HCT116 (cell line): ENCODE data around the gene NFIC. TPM values are rescaled to one million over a fixed set of nuclear protein-coding genes. Genes with fewer than 3 reads are reported as not detected.

Source experiments
- ATAC-seq: fragments of 200-7000 bp; cut with Tn5 transposase; 2 replicates; pipeline ENCODE4 v1.9.1; 2020; ENCODE audit warnings: mild to moderate bottlenecking, moderate library complexity
- BruUV-seq: library from RNA; stranded (reverse); fragments of 400-500 nt; replicated peaks from 2 replicates; lab custom pipeline; 2021; lab: Mats Ljungman, UMichigan
- CTCF ChIA-PET: fragments of 300-600 bp; sonication (Branson Sonifier 250); formaldehyde crosslinking; loops from one replicate; lab custom pipeline; 2021; ENCODE audit warnings: antibody characterized with exemption; lab: Charles Lee
- POLR2A ChIA-PET: fragments of 300-600, 350-600 bp; sonication (Branson Sonifier 250); formaldehyde crosslinking; loops from one replicate; lab custom pipeline; 2021; ENCODE audit warnings: antibody characterized with exemption; lab: Charles Lee
- RAD21 ChIA-PET, 2 experiments: fragments of 300-600 bp; sonication (Branson Sonifier 250); formaldehyde crosslinking; loops; one replicate each; lab custom pipeline; 2023; ENCODE audit warnings: low total read pairs in 2 of 2; ENCODE audit not compliant: uncharacterized antibody in 2 of 2, unreplicated experiment in 2 of 2, low non-redundant PET in 1 of 2; lab: Charles Lee
- DNase-seq: peaks from one replicate; pipeline ENCODE4 v3.0.0-alpha.2; 2010; ENCODE audit warnings: low read depth, low spot score
- H2AFZ ChIP-seq: fragments of 200-600 bp; shearing (Covaris generic), sonication (generic); 2 replicates; pipeline ENCODE4 v1.6.1; 2017; ENCODE audit warnings: low read depth, mixed run types, mixed read lengths, antibody characterized with exemption, low read length; ENCODE audit not compliant: poor library complexity, severe bottlenecking
- H3K27ac ChIP-seq: 2 replicates; pipeline ENCODE4 v1.5.1; 2012; ENCODE audit warnings: low read depth, low read length
- H3K27me3 ChIP-seq: fragments of 200-600 bp; sonication (generic); 2 replicates; pipeline ENCODE4 v1.6.1; 2016; ENCODE audit warnings: mixed run types, low read length, mixed read lengths; ENCODE audit not compliant: insufficient read depth
- H3K36me3 ChIP-seq, 2 experiments: fragments of 200-500 bp in 1 of 2; fragments of 200-600 bp in 1 of 2; sonication (Bioruptor generic) in 1 of 2; sonication (generic) in 1 of 2; 2 replicates each; pipeline versions ENCODE4 v1.5.1 to v1.6.1; 2014 to 2016; ENCODE audit warnings: low read length in 2 of 2, inconsistent platforms in 1 of 2, mixed read lengths in 1 of 2, mixed run types in 1 of 2; ENCODE audit not compliant: insufficient read depth in 2 of 2, control insufficient read depth in 1 of 2
- H3K4me1 ChIP-seq, 2 experiments: fragments of 200-600 bp in 1 of 2; sonication (generic) in 1 of 2; 2 replicates each; pipeline versions ENCODE4 v1.5.1 to v1.6.1; 2012 to 2017; ENCODE audit warnings: low read length in 2 of 2, inconsistent platforms in 1 of 2, mild to moderate bottlenecking in 1 of 2, mixed read lengths in 1 of 2, mixed run types in 1 of 2, moderate library complexity in 1 of 2; ENCODE audit not compliant: insufficient read depth in 2 of 2, control insufficient read depth in 1 of 2
- H3K4me2 ChIP-seq: fragments of 200-600 bp; sonication (generic); 2 replicates; pipeline ENCODE4 v1.6.1; 2017; ENCODE audit warnings: mixed run types, low read length, mixed read lengths
- H3K4me3 ChIP-seq, 2 experiments: fragments of 200-600 bp in 1 of 2; sonication (generic) in 1 of 2; replicated peaks in 1 of 2; 2 replicates each; pipeline ENCODE4 v1.5.1; 2011 to 2016; ENCODE audit warnings: low read length in 2 of 2, control low read depth in 1 of 2, low read depth in 1 of 2, mild to moderate bottlenecking in 1 of 2, mixed read lengths in 1 of 2, mixed run types in 1 of 2
- H3K79me2 ChIP-seq: fragments of 200-600 bp; sonication (generic); 2 replicates; pipeline ENCODE4 v1.6.1; 2017; ENCODE audit warnings: mild to moderate bottlenecking, mixed run types, low read length, moderate library complexity, mixed read lengths; ENCODE audit not compliant: insufficient read depth
- H3K9ac ChIP-seq: fragments of 200-600 bp; sonication (generic); 2 replicates; pipeline ENCODE4 v1.6.1; 2016; ENCODE audit warnings: low read length, mixed read lengths
- H3K9me2 ChIP-seq: fragments of 200-600 bp; sonication (generic), shearing (Covaris generic); 2 replicates; pipeline ENCODE4 v1.6.1; 2017; ENCODE audit warnings: mixed run types, mild to moderate bottlenecking, moderate library complexity; ENCODE audit not compliant: insufficient read depth
- H3K9me3 ChIP-seq, 2 experiments: fragments of 200-500 bp in 1 of 2; fragments of 200-600 bp in 1 of 2; sonication (Bioruptor generic) in 1 of 2; sonication (generic) in 1 of 2; 2 replicates each; pipeline ENCODE4 v1.6.1; 2014 to 2017; ENCODE audit warnings: low read length in 2 of 2, mixed read lengths in 2 of 2, inconsistent platforms in 1 of 2, low read depth in 1 of 2, mild to moderate bottlenecking in 1 of 2, mixed run types in 1 of 2, moderate library complexity in 1 of 2; ENCODE audit not compliant: control insufficient read depth in 1 of 2, insufficient read depth in 1 of 2
- H4K20me1 ChIP-seq: fragments of 200-600 bp; sonication (generic), shearing (Covaris generic); 2 replicates; pipeline ENCODE4 v1.6.1; 2017; ENCODE audit warnings: mixed run types, mild to moderate bottlenecking, moderate library complexity; ENCODE audit not compliant: insufficient read depth
- CEBPB ChIP-seq: IDR thresholded peaks from 2 replicates; pipeline ENCODE4 v1.6.1; 2012; ENCODE audit warnings: low read depth
- CTCF ChIP-seq, 3 experiments: fragments of 200-600 bp in 1 of 3; sonication (generic) in 1 of 3; IDR thresholded peaks in 2 of 3; conservative IDR thresholded peaks in 1 of 3; 2 replicates each; pipeline ENCODE4 v1.5.1; 2012 to 2017; ENCODE audit warnings: low read depth in 2 of 3, low read length in 2 of 3, antibody characterized with exemption in 1 of 3, borderline replicate concordance in 1 of 3, control low read depth in 1 of 3, mild to moderate bottlenecking in 1 of 3, mixed read lengths in 1 of 3, mixed run types in 1 of 3, moderate library complexity in 1 of 3; ENCODE audit not compliant: insufficient read depth in 1 of 3
- EGR1 ChIP-seq: IDR thresholded peaks from 2 replicates; pipeline ENCODE4 v1.6.1; 2012; ENCODE audit warnings: low read depth
- ELF1 ChIP-seq: IDR thresholded peaks from 2 replicates; pipeline ENCODE4 v1.6.1; 2012; ENCODE audit warnings: low read depth, borderline replicate concordance
- EZH2 ChIP-seq: fragments of 200-600 bp; sonication (generic); IDR thresholded peaks from 2 replicates; pipeline ENCODE4 v1.6.1; 2017; ENCODE audit warnings: antibody characterized with exemption, mixed run types
- JUND ChIP-seq: IDR thresholded peaks from 2 replicates; pipeline ENCODE4 v1.6.1; 2012
- POLR2AphosphoS5 ChIP-seq: IDR thresholded peaks from 2 replicates; pipeline ENCODE4 v1.6.1; 2011; ENCODE audit warnings: mild to moderate bottlenecking, low read depth, low read length, moderate library complexity
- RAD21 ChIP-seq: IDR thresholded peaks from 2 replicates; pipeline ENCODE4 v1.6.1; 2012; ENCODE audit warnings: low read depth, mild to moderate bottlenecking
- SIN3A ChIP-seq: IDR thresholded peaks from 2 replicates; pipeline ENCODE4 v1.6.1; 2012; ENCODE audit warnings: low read depth
- TCF7L2 ChIP-seq: IDR thresholded peaks from 2 replicates; pipeline ENCODE4 v1.7.0; 2011; ENCODE audit warnings: borderline replicate concordance, inconsistent platforms; ENCODE audit not compliant: insufficient read depth, insufficient read length; ENCODE audit errors: extremely low read depth
- YY1 ChIP-seq: IDR thresholded peaks from 2 replicates; pipeline ENCODE4 v1.6.1; 2011; ENCODE audit warnings: low read length, low read depth, moderate library complexity, mild to moderate bottlenecking; ENCODE audit not compliant: insufficient replicate concordance; ENCODE audit errors: extremely low read depth
- ZFX ChIP-seq: fragments of 450-650 bp; IDR thresholded peaks from 2 replicates; pipeline ENCODE4 v1.6.1; 2017
- ZNF274 ChIP-seq: fragments of 200-500 bp; sonication (Bioruptor generic); IDR thresholded peaks from 2 replicates; pipeline ENCODE4 v1.6.1; 2014; ENCODE audit warnings: mild to moderate bottlenecking, low read depth, low read length, inconsistent platforms
- intact Hi-C: fragments of 100-400 bp; cut with micrococcal nuclease; formaldehyde crosslinking; loops from 2 replicates; pipeline ENCODE4 v1.10.0; 2022
- total RNA-seq: library from RNA; stranded (reverse); gene quantifications from one replicate; pipeline ENCODE4 v1.2.1, GENCODE V29; 2021; ENCODE audit not compliant: unreplicated experiment
- TF ChIP-seq, protein P1 (sequence below): IDR thresholded peaks from 2 replicates; pipeline ENCODE4 v1.6.1; 2011; ENCODE audit warnings: mild to moderate bottlenecking, low read length, moderate library complexity; ENCODE audit not compliant: insufficient replicate concordance; ENCODE audit errors: extremely low read depth
- TF ChIP-seq, protein P2 (sequence below): IDR thresholded peaks from 2 replicates; pipeline ENCODE4 v1.6.1; 2012; ENCODE audit warnings: low read depth

NFIC gene
- total RNA-seq, 1 experiment from 2014 or later = 116 TPM

DNA sequence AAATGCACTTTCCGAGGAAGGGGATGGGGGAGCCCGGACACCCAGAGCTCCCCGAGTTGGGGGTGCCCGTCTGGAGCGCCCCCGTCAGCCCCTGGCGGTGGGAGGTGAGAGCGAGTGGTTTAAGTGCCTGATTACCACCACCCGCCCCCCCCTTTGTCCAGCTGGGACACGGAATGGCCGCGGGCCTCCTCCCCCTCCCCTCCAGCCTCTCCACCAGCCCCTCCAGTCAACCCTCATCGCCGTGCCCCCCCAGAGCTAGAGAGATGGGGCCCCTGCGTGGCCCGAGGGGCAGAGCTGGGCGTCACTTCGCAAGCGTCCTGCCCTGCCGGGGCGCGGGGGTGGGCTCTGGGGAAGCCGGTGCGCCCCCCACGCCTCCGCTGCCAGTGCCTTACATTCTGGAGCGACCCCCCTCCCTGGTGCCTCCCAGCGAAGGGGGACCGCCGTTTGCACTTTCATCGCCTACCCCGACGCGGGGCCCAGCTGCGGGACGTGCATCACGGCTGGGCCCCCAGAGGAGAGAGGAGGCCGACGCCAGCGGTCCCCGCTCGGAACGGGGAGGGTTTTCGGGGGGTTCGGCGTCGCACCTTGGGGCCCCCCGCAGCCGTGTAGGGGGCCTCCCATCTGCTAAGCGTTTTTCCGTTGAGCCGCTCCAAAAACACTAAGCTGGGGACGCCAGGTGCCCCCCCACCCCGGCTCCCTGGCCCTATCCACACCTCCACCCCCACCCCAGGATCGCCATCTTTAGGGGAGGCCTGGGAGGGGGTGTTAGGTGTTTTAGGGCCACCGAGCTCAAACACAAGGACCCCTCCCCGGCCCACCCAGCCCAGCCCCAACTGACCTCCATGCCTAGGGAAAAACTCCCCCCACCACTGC lies 97.6 kb downstream of the NFIC start (continued):
- no peak for TF ChIP-seq CTCF (IDR thresholded peaks at IDR 0.05 in 2 of 3, conservative IDR thresholded peaks at IDR 0.05 in 1 of 3; ENCODE audit: borderline replicate concordance in 1 of 3, insufficient read depth in 1 of 3, low read depth in 2 of 3, low read length in 2 of 3)
- no peak for TF ChIP-seq EGR1
- no peak for TF ChIP-seq ELF1
- no peak for TF ChIP-seq ZNF274
- TF ChIP-seq RAD21 = no peak
- no peak for TF ChIP-seq TCF7L2
- TF ChIP-seq EZH2 = no peak
- no peak for TF ChIP-seq YY1
- no peak for TF ChIP-seq SIN3A
- no peak for TF ChIP-seq JUND

- intact Hi-C loops = no loop called here
- Histone ChIP-seq H3K27me3 (no peaks in the 10 kb centered on the region), H3K9ac (no peak overlapping the region), H3K4me1 (no peaks in the 10 kb centered on the region), H3K9me2 (no peaks in the 10 kb centered on the region), H3K79me2 (no peaks in the 10 kb centered on the region), H3K4me3 (no peak overlapping the region), H3K27ac (no peak overlapping the region), H2AFZ (no peak overlapping the region), H3K4me2 (no peak overlapping the region), H3K36me3 (peaks cover 6 to 8% of the 10 kb centered on the region in 2 experiments; a peak in 3 of 4 replicates), H3K9me3 (no peaks in the 10 kb centered on the region; a peak in 1 of 4 replicates), H4K20me1 (no peaks in the 10 kb centered on the region)
- BruUV-seq = no TSS peak
- DNase-seq = no peak
- ChIA-PET CTCF (no interaction called here), POLR2A (no interaction called here), RAD21 (interaction anchor here in 1 of 2 experiments (0.7 kb wide), 1 partner anchor 425 kb away, joined by 4 read pairs; no protein-coding TSS in a partner anchor)
- ATAC-seq = no peak
- TF ChIP-seq POLR2AphosphoS5 = no peak
- no peak for TF ChIP-seq ZFX
- TF ChIP-seq CEBPB = no peak
- no peak for TF ChIP-seq JUND
- TF ChIP-seq, protein P1, sequence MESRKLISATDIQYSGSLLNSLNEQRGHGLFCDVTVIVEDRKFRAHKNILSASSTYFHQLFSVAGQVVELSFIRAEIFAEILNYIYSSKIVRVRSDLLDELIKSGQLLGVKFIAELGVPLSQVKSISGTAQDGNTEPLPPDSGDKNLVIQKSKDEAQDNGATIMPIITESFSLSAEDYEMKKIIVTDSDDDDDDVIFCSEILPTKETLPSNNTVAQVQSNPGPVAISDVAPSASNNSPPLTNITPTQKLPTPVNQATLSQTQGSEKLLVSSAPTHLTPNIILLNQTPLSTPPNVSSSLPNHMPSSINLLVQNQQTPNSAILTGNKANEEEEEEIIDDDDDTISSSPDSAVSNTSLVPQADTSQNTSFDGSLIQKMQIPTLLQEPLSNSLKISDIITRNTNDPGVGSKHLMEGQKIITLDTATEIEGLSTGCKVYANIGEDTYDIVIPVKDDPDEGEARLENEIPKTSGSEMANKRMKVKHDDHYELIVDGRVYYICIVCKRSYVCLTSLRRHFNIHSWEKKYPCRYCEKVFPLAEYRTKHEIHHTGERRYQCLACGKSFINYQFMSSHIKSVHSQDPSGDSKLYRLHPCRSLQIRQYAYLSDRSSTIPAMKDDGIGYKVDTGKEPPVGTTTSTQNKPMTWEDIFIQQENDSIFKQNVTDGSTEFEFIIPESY = no peak
- no peak for TF ChIP-seq ZNF274
- TF ChIP-seq, protein P2, sequence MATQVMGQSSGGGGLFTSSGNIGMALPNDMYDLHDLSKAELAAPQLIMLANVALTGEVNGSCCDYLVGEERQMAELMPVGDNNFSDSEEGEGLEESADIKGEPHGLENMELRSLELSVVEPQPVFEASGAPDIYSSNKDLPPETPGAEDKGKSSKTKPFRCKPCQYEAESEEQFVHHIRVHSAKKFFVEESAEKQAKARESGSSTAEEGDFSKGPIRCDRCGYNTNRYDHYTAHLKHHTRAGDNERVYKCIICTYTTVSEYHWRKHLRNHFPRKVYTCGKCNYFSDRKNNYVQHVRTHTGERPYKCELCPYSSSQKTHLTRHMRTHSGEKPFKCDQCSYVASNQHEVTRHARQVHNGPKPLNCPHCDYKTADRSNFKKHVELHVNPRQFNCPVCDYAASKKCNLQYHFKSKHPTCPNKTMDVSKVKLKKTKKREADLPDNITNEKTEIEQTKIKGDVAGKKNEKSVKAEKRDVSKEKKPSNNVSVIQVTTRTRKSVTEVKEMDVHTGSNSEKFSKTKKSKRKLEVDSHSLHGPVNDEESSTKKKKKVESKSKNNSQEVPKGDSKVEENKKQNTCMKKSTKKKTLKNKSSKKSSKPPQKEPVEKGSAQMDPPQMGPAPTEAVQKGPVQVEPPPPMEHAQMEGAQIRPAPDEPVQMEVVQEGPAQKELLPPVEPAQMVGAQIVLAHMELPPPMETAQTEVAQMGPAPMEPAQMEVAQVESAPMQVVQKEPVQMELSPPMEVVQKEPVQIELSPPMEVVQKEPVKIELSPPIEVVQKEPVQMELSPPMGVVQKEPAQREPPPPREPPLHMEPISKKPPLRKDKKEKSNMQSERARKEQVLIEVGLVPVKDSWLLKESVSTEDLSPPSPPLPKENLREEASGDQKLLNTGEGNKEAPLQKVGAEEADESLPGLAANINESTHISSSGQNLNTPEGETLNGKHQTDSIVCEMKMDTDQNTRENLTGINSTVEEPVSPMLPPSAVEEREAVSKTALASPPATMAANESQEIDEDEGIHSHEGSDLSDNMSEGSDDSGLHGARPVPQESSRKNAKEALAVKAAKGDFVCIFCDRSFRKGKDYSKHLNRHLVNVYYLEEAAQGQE = no peak
- TF ChIP-seq SIN3A = no peak
Observed at GRCh38 chr19:3464587-3465235, 98.3 kb downstream of the NFIC start.
